Astrocyte (in vitro differentiated cells and primary cell): ENCODE data around the gene PBX2. TPM values are rescaled to one million over a fixed set of nuclear protein-coding genes. Genes with fewer than 3 reads are reported as not detected.

Experiments
- DNase-seq: peaks from one replicate; pipeline ENCODE4 v3.0.0-alpha.2; 2010; ENCODE audit warnings: low read depth
- FAIRE-seq: peaks from 2 replicates; lab custom pipeline; 2011; peaks lifted over from hg19 to GRCh38; lab: Jason Lieb, UNC
- H2AFZ ChIP-seq: 2 replicates; pipeline ENCODE4 v1.6.0; 2012; ENCODE audit warnings: low read depth, low read length, inconsistent platforms
- H3K27ac ChIP-seq: 2 replicates; pipeline ENCODE4 v1.5.1; 2011; ENCODE audit warnings: low read depth, low read length, inconsistent platforms
- H3K27me3 ChIP-seq: 2 replicates; pipeline ENCODE4 v1.6.0; 2011; ENCODE audit warnings: low read length, inconsistent platforms; ENCODE audit not compliant: insufficient read depth
- H3K36me3 ChIP-seq: 2 replicates; pipeline ENCODE4 v1.5.1; 2011; ENCODE audit warnings: low read length, inconsistent platforms; ENCODE audit not compliant: insufficient read depth
- H3K4me1 ChIP-seq: 2 replicates; pipeline ENCODE4 v1.5.1; 2011; ENCODE audit warnings: low read length, inconsistent platforms; ENCODE audit not compliant: insufficient read depth
- H3K4me2 ChIP-seq: 2 replicates; pipeline ENCODE4 v1.6.0; 2012; ENCODE audit warnings: low read length, inconsistent platforms
- H3K4me3 ChIP-seq: 2 replicates; pipeline ENCODE4 v1.5.1; 2011; ENCODE audit warnings: low read depth, mild to moderate bottlenecking, low read length, inconsistent platforms; ENCODE audit not compliant: insufficient read depth
- H3K79me2 ChIP-seq: 2 replicates; pipeline ENCODE4 v1.6.0; 2012; ENCODE audit warnings: mild to moderate bottlenecking, low read length, inconsistent platforms; ENCODE audit not compliant: insufficient read depth
- H3K9ac ChIP-seq: 2 replicates; pipeline ENCODE4 v1.6.0; 2012; ENCODE audit warnings: mild to moderate bottlenecking, low read length, inconsistent platforms
- H3K9me3 ChIP-seq: 2 replicates; pipeline ENCODE4 v1.5.1; 2012; ENCODE audit warnings: low read depth, mild to moderate bottlenecking, low read length, inconsistent platforms; ENCODE audit not compliant: insufficient read depth
- H4K20me1 ChIP-seq: 2 replicates; pipeline ENCODE4 v1.6.0; 2012; ENCODE audit warnings: low read length, inconsistent platforms; ENCODE audit not compliant: insufficient read depth
- H3K27ac Mint-ChIP-seq: one replicate; pipeline ENCODE4 v1.8.0; 2021; ENCODE audit warnings: mild to moderate bottlenecking, mixed read lengths; ENCODE audit not compliant: unreplicated experiment
- H3K27me3 Mint-ChIP-seq: one replicate; pipeline ENCODE4 v1.8.0; 2021; ENCODE audit warnings: low read depth, mixed read lengths; ENCODE audit not compliant: unreplicated experiment
- H3K36me3 Mint-ChIP-seq: one replicate; pipeline ENCODE4 v1.8.0; 2021; ENCODE audit warnings: low read depth, mixed read lengths; ENCODE audit not compliant: unreplicated experiment
- H3K4me1 Mint-ChIP-seq: one replicate; pipeline ENCODE4 v1.8.0; 2021; ENCODE audit warnings: low read depth, mixed read lengths; ENCODE audit not compliant: unreplicated experiment
- H3K4me3 Mint-ChIP-seq: one replicate; pipeline ENCODE4 v1.8.0; 2021; ENCODE audit warnings: mild to moderate bottlenecking, moderate library complexity, mixed read lengths; ENCODE audit not compliant: unreplicated experiment
- H3K9me3 Mint-ChIP-seq: one replicate; pipeline ENCODE4 v1.8.0; 2021; ENCODE audit warnings: mild to moderate bottlenecking, mixed read lengths; ENCODE audit not compliant: unreplicated experiment
- CTCF ChIP-seq: IDR thresholded peaks from 2 replicates; pipeline ENCODE4 v1.5.1; 2011; ENCODE audit warnings: low read depth, mild to moderate bottlenecking, inconsistent platforms, low read length, moderate library complexity; ENCODE audit not compliant: insufficient read depth
- EZH2 ChIP-seq: IDR thresholded peaks from 2 replicates; pipeline ENCODE4 v1.6.1; 2012; ENCODE audit warnings: mild to moderate bottlenecking, low read length, inconsistent platforms; ENCODE audit not compliant: insufficient read depth
- total RNA-seq: library from RNA; stranded (reverse); gene quantifications from 2 replicates; pipeline ENCODE4 v1.2.1, GENCODE V29; 2021

The PBX2 gene
- total RNA-seq, 1 donor from 2014 or later: 80.7 TPM

DNA sequence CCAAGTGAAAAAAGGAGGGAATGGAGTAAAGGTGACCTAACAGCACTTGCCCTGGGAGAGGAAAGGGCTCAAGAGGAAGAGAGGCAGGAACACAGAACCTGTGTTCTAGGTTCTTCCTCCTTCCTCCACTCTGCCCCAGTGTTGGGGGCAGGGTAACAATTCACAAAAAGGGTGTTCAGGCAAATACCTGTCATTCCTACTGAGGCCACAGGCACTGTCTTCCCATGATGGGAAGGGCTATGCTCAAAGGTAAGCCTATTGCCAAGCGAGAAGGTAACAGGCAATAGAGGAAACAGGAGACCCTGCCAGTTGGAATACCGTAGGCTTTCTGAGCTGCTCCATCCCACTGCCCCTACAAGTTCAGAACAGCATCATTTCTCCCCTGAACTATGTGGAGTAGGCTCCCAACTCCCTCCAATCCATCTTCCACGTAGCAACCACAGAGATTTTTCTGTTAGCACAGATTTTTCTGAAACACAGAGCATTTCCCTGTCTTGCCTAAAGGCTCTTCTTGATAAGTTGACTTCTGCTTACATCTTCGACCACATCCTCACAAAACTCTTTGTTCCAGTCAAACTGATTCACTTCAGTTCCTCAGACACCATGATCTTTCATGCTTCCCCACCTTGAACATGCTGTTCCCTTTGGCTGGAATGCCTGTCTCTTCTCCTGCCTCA is 16.8 kb downstream of the PBX2 start:
- H3K4me1 ChIP-seq: peaks cover 38% of the 10 kb centered on the region
- TF ChIP-seq CTCF (no peak), EZH2 (no peak)
- no peaks in the 10 kb centered on the region for H3K9me3 Mint-ChIP-seq
- H3K79me2 ChIP-seq: peaks cover 40% of the 10 kb centered on the region
- DNase-seq (no peak), FAIRE-seq (no peak)
- peaks cover 12% of the 10 kb centered on the region for H3K36me3 ChIP-seq
- no peaks in the 10 kb centered on the region for H3K27me3 ChIP-seq
- no peak overlapping the region for H2AFZ ChIP-seq
- H3K36me3 Mint-ChIP-seq: peaks cover 20% of the 10 kb centered on the region
- H3K27ac ChIP-seq: no peak overlapping the region
- H3K9ac ChIP-seq: no peak overlapping the region
- no peaks in the 10 kb centered on the region for H3K27me3 Mint-ChIP-seq
- peaks cover 36% of the 10 kb centered on the region for H4K20me1 ChIP-seq
- no peak overlapping the region for H3K4me2 ChIP-seq
- H3K27ac Mint-ChIP-seq: no peak overlapping the region
- peaks cover 35% of the 10 kb centered on the region for H3K4me1 Mint-ChIP-seq
- H3K9me3 ChIP-seq: no peaks in the 10 kb centered on the region
- H3K4me3 ChIP-seq: no peak overlapping the region
- H3K4me3 Mint-ChIP-seq: peak overlapping the region; percentile 58

- Histone ChIP-seq H3K27me3 (no peaks in the 10 kb centered on the region), H2AFZ (no peak overlapping the region), H3K9me3 (no peaks in the 10 kb centered on the region), H3K4me3 (no peak overlapping the region), H3K79me2 (peaks cover 40% of the 10 kb centered on the region), H4K20me1 (peaks cover 36% of the 10 kb centered on the region), H3K9ac (no peak overlapping the region), H3K27ac (no peak overlapping the region), H3K36me3 (peaks cover 12% of the 10 kb centered on the region), H3K4me2 (no peak overlapping the region), H3K4me1 (peaks cover 26% of the 10 kb centered on the region)
- no peak overlapping the region for H3K27ac Mint-ChIP-seq
- no peak overlapping the region for H3K4me3 Mint-ChIP-seq
- FAIRE-seq (no peak), DNase-seq (no peak)
- H3K36me3 Mint-ChIP-seq: peaks cover 27% of the 10 kb centered on the region
- H3K4me1 Mint-ChIP-seq: peaks cover 32% of the 10 kb centered on the region
- H3K27me3 Mint-ChIP-seq: no peaks in the 10 kb centered on the region
- H3K9me3 Mint-ChIP-seq: no peaks in the 10 kb centered on the region
- no peak for TF ChIP-seq CTCF
- TF ChIP-seq EZH2: no peak
These were observed 18.8 kb downstream of the PBX2 start for GRCh38 chr6:32171234-32171633.

DNA sequence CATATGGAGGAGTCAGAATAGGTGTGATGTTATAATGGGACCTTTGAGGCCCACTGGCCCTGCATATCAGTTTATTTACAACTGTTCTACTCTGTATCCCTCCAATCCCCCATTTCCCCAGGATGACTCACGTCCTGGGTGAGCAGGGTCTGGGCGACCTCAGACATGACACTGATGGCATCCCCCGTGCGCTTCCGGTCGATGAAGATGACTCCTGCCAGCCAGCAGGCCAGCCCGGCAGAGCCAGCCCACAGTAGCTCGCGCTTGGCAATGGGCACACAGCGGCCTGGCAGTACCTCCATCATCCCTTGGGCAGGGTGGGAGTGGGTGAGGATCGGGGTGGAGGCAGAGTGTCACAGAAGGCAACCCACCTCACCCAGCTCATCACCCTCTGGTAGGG is 19.7 kb downstream of the PBX2 start:
- peaks cover 12% of the 10 kb centered on the region for H3K36me3 ChIP-seq
- H3K27me3 ChIP-seq: no peaks in the 10 kb centered on the region
- no peak overlapping the region for H3K4me3 ChIP-seq
- FAIRE-seq: no peak
- H3K9ac ChIP-seq: no peak overlapping the region
- H3K79me2 ChIP-seq: peaks cover 34% of the 10 kb centered on the region
- H3K4me3 Mint-ChIP-seq: no peak overlapping the region
- peaks cover 2% of the 10 kb centered on the region for H3K9me3 Mint-ChIP-seq
- H3K4me2 ChIP-seq: no peak overlapping the region
- H3K27ac Mint-ChIP-seq: no peak overlapping the region
- H3K27me3 Mint-ChIP-seq: no peaks in the 10 kb centered on the region
- peaks cover 30% of the 10 kb centered on the region for H3K4me1 Mint-ChIP-seq
- H4K20me1 ChIP-seq: peaks cover 36% of the 10 kb centered on the region
- no peak overlapping the region for H2AFZ ChIP-seq
- no peak for TF ChIP-seq CTCF
- TF ChIP-seq EZH2: no peak
- H3K4me1 ChIP-seq: peaks cover 23% of the 10 kb centered on the region
- no peak for DNase-seq
- H3K27ac ChIP-seq: no peak overlapping the region
- peaks cover 30% of the 10 kb centered on the region for H3K36me3 Mint-ChIP-seq
- H3K9me3 ChIP-seq: no peaks in the 10 kb centered on the region
